Prostate gland (tissue), 2 donors: ENCODE measurements around the gene ZNFX1. TPM values are rescaled to one million over a fixed set of nuclear protein-coding genes. Genes with fewer than 3 reads are reported as not detected.
"Not testable (repeated sequence)": the region's sequence is repeated elsewhere in the genome, so short reads cannot be mapped to it uniquely, and the experiment has no call there.

ENCODE experiments used
- DNase-seq: peaks from one replicate; pipeline ENCODE4 v3.0.0-alpha.2; 2019; ENCODE audit warnings: low spot score
- H3K27ac ChIP-seq, 2 donors: fragments of 200-600 bp; sonication (generic); 2 replicates each; pipeline ENCODE4 v1.5.1; 2017 to 2019
- H3K27me3 ChIP-seq: fragments of 200-600 bp; sonication (generic); replicated peaks from 2 replicates; pipeline ENCODE4 v1.5.1; 2019; ENCODE audit not compliant: insufficient read depth
- H3K36me3 ChIP-seq, 2 donors: fragments of 200-600 bp; sonication (generic); 1 replicate in 1 of 2; 2 replicates in 1 of 2; pipeline versions ENCODE4 v1.5.1 to v1.8.1; 2017 to 2019
- H3K4me1 ChIP-seq: fragments of 200-600 bp; sonication (generic); replicated peaks from 2 replicates; pipeline ENCODE4 v1.5.1; 2019
- H3K4me3 ChIP-seq, 2 donors: fragments of 200-600 bp; sonication (generic); 2 replicates each; pipeline ENCODE4 v1.5.1; 2017 to 2019
- H3K9me3 ChIP-seq: fragments of 200-600 bp; sonication (generic); 2 replicates; pipeline ENCODE4 v1.5.1; 2017
- POLR2A ChIP-seq: fragments of 450-650 bp; IDR thresholded peaks from one replicate; pipeline ENCODE4 v1.6.1; 2016; ENCODE audit warnings: antibody characterized with exemption, mild to moderate bottlenecking
- POLR2AphosphoS5 ChIP-seq: sonication (generic); formaldehyde crosslinking; IDR thresholded peaks from one replicate; pipeline ENCODE4 v1.6.1; 2017; ENCODE audit warnings: antibody characterized with exemption
- WGBS: methylation state at CpG from one replicate; pipeline ENCODE4 v1.1.5; 2018; 5-methylcytosine and 5-hydroxymethylcytosine counted together
- intact Hi-C: fragments of 100-400 bp; cut with DNase I; formaldehyde crosslinking; loops from one replicate; pipeline ENCODE4 v1.14.2; 2022
- total RNA-seq, 2 donors: library from RNA; depleted of rRNA; stranded (reverse); fragments of >200 nt; gene quantifications; one replicate each; pipeline ENCODE4 v1.1.0, GENCODE V29; 2016
- TF ChIP-seq, protein P1 (sequence below), 4 experiments: fragments of 200-600 bp in 2 of 4; fragments of 450-650 bp in 2 of 4; sonication (generic) in 2 of 4; IDR thresholded peaks; 1 replicate in 3 of 4; 2 replicates in 1 of 4; pipeline ENCODE4 v1.5.1; 2016 to 2019; ENCODE audit warnings: antibody characterized with exemption in 4 of 4, mild to moderate bottlenecking in 2 of 4, moderate library complexity in 2 of 4

ZNFX1 gene
- total RNA-seq, 2 donors from 2014 or later, result 25.6 to 32.7 TPM

DNA sequence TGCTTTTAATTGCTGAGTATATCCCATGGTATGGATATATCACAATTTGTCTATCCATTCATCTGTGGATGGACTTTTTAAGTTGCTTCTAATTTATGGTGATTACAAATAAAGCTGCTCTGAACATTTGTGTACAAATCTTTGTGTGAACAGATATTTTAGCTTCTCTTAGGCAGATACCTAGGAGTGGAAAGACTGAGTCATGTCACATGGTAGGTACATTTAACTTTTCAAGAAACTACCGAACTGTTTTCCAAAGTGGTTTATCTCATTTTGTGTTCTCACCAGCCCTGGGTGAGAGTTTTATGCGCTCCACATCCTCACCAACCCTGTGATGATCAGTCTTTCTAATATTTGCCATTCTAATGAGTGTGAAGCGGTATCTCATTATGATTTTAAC, 31.0 kb upstream of the ZNFX1 start:
- intact Hi-C loops, result no loop called here
- Histone ChIP-seq H3K4me3 (no peak overlapping the region), H3K36me3 (no peaks in the 10 kb centered on the region), H3K9me3 (no peaks in the 10 kb centered on the region), H3K4me1 (peaks cover 4% of the 10 kb centered on the region), H3K27me3 (no peaks in the 10 kb centered on the region), H3K27ac (no peak overlapping the region)
- 87% methylated on average over 3 of the region's 3 CpGs for WGBS
- no peak for DNase-seq
- no peak for TF ChIP-seq POLR2AphosphoS5
- TF ChIP-seq, protein P1, sequence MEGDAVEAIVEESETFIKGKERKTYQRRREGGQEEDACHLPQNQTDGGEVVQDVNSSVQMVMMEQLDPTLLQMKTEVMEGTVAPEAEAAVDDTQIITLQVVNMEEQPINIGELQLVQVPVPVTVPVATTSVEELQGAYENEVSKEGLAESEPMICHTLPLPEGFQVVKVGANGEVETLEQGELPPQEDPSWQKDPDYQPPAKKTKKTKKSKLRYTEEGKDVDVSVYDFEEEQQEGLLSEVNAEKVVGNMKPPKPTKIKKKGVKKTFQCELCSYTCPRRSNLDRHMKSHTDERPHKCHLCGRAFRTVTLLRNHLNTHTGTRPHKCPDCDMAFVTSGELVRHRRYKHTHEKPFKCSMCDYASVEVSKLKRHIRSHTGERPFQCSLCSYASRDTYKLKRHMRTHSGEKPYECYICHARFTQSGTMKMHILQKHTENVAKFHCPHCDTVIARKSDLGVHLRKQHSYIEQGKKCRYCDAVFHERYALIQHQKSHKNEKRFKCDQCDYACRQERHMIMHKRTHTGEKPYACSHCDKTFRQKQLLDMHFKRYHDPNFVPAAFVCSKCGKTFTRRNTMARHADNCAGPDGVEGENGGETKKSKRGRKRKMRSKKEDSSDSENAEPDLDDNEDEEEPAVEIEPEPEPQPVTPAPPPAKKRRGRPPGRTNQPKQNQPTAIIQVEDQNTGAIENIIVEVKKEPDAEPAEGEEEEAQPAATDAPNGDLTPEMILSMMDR (IDR thresholded peaks at IDR 0.05), result no peak
- TF ChIP-seq POLR2A, result no peak

DNA sequence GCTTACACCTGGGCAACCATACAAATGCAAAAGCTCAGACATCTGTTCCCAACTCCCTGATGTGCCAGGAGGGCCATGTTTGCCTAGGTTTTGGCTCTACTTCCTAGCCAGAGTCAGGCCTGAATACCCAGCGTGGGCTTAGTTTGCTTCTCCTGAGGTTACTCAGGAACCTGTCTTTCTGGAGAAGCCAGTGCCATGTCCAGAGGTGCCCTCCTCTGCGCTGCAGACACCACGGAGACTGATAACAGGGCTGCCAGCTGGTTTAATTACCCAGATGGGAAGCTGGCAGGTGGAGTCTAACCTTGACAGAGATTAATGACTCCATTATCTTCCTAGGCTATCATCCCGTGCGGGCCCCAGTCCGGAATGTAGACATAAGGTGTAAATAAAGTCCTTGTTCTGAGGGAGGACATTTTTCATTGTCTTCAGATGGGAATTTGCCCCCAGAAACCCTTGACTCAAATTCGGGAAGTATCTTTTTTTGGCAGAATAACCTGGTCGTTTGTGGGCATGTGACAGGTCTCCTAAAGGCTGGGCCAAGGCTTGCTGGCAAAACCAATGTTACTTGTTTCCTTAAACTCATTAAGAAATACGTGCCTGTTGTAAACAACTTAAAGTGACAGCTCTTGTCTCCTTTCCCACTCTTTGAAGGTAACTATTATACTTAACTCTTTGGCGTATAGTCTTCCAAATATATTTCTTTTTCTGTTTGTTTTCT, 29.2 kb upstream of the ZNFX1 start:
- 33% methylated on average over 10 of the region's 10 CpGs for WGBS
- intact Hi-C loops, result no loop called here
- DNase-seq, result peak; percentile 90
- H3K27ac ChIP-seq, result peak overlapping the region; percentile 45 to 51
- TF ChIP-seq POLR2A (no peak), POLR2AphosphoS5 (peak; percentile 84)
- TF ChIP-seq, protein P1 (IDR thresholded peaks at IDR 0.05), result no peak
- no peaks in the 10 kb centered on the region for H3K36me3 ChIP-seq
- no peak overlapping the region for H3K4me3 ChIP-seq
- no peaks in the 10 kb centered on the region for H3K9me3 ChIP-seq
- H3K4me1 ChIP-seq, result peaks cover 4% of the 10 kb centered on the region
- H3K27me3 ChIP-seq, result no peaks in the 10 kb centered on the region

DNA sequence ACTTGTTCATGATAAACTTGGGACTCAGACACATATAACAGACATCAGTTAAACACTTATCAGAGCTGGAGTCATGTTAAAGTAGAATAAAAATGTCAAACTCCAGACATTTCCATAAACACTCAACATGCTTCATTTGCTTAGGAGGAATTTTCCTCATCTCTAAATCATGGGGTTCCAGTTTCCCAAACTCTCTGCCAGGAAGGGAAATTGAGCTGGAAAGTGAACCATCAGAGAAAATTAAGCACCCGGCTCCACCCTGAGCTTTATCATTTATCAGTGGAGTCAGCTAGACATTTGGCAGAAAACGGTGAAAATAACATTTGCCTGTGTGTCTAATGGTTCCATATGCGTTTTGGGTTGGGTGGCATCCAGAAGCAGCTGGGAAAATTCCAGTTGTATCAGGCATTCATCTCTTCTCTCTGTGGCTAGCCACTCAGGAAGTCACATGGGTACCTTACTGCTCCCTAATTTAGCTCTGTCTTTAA, 25.3 kb upstream of the ZNFX1 start:
- 15% methylated on average over 3 of the region's 3 CpGs for WGBS
- no peak for TF ChIP-seq POLR2AphosphoS5
- TF ChIP-seq, protein P1 (IDR thresholded peaks at IDR 0.05), result no peak
- TF ChIP-seq POLR2A, result no peak
- Histone ChIP-seq H3K4me3 (no peak overlapping the region), H3K27ac (no peak overlapping the region), H3K36me3 (no peaks in the 10 kb centered on the region), H3K27me3 (no peaks in the 10 kb centered on the region), H3K4me1 (peaks cover 4% of the 10 kb centered on the region), H3K9me3 (no peaks in the 10 kb centered on the region)
- DNase-seq, result no peak
- intact Hi-C loops, result no loop called here

DNA sequence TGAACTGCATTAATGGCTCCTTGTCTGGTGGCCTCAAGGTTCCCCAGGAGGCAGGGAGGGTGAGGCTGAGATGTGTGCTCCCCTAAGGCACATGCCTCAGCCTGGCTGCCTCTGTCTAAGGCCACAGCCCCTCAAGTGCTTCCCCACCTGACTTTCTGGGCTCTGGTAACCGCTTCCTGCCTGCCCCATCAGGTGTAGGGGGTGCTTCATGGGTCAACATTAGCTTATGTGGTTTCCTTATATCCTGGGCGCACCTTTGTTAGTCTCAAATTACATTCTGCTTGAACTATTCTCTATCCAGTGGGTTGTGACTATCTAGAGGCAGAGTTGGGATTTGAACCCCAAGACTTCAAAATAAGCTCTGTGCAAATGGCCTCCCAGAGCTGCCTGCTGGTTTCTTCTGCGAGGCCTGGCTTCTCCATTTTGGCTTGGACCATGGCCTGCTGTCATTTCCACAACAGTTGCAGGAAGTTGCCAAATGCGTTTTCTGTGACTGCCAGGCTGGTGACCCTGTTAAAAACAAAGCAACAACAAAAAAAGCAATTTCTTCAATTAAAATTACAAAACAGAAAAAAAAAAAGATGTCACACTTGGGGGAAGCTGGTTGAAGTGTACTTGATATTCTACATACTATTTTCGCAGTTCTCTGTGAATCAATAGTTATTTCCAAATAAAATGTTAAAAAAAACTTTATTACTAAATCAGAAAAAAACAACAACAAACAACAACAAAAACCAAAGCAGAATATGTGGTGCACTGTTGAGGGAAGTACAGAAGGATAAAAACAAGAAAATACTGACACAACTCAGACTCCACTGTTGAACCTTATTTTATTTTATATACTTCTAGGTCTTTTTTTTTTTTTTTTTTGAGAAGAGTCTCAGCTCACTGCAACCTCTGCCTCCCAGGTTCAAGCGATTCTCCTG, 20.0 kb upstream of the ZNFX1 start:
- Histone ChIP-seq H3K4me3 (no peak overlapping the region), H3K27ac (no peak overlapping the region), H3K4me1 (no peaks in the 10 kb centered on the region), H3K9me3 (no peaks in the 10 kb centered on the region), H3K36me3 (no peaks in the 10 kb centered on the region), H3K27me3 (no peaks in the 10 kb centered on the region)
- 78% methylated on average over 6 of the region's 6 CpGs for WGBS
- TF ChIP-seq, protein P1 (IDR thresholded peaks at IDR 0.05), result no peak
- TF ChIP-seq POLR2A (no peak), POLR2AphosphoS5 (no peak)
- DNase-seq, result no peak
- intact Hi-C loops, result no loop called here

DNA sequence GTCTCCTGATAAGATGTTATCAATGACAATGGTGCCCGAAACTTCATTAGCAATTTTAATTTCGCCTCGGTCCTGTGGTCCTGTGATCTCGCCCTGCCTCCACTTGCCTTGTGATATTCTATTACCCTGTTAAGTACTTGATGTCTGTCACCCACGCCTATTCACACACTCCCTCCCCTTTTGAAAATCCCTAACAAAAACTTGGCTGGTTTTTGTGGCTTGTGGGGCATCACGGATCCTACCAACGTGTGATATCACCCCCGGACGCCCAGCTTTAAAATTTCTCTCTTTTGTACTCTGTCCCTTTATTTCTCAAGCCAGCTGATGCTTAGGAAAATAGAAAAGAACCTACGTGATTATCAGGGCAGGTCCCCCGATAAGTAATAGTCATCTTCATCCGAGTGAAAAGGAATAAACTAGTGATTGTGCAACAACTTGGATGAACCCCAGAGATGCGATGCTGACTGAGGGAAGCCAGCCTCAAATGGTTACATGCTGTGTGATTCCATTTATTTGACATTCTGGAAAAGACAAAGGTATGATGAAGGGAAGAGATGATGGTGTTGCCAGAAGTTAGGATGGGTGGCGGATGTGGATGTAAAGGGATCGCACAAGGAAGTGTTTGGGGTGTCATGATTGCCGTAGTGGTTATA, 16.3 kb upstream of the ZNFX1 start:
- H3K27ac ChIP-seq, result not testable (repeated sequence)

More for the DNA sequence above, 16.3 kb upstream of the ZNFX1 start:
- 71% methylated on average over 16 of the region's 16 CpGs for WGBS
- H3K36me3 ChIP-seq, H3K9me3 ChIP-seq, H3K27me3 ChIP-seq, H3K4me1 ChIP-seq, H3K4me3 ChIP-seq, DNase-seq, intact Hi-C loops: not testable (repeated sequence)
